ENCODE results near the gene TMEM35B.
"Not testable (repeated sequence)": the region's sequence is repeated elsewhere in the genome, so short reads cannot be mapped to it uniquely, and the experiment has no call there.

TMEM35B gene

GRCh38 chr1:34973326-34973725 is 11.8 kb downstream of the TMEM35B start:
- no peak overlapping the region for H3K4me3 ChIP-seq (ENCODE audit: low read depth, low read length)
- no peak for TF ChIP-seq CTCF (IDR thresholded peaks at IDR 0.05; ENCODE audit: low read depth, low read length, missing control alignments)
- in situ Hi-C loops (cut with HindIII; ENCODE audit: low sequenced_read_pairs), result no loop called here
- no peak for DNase-seq (ENCODE audit: low read depth)

DNA sequence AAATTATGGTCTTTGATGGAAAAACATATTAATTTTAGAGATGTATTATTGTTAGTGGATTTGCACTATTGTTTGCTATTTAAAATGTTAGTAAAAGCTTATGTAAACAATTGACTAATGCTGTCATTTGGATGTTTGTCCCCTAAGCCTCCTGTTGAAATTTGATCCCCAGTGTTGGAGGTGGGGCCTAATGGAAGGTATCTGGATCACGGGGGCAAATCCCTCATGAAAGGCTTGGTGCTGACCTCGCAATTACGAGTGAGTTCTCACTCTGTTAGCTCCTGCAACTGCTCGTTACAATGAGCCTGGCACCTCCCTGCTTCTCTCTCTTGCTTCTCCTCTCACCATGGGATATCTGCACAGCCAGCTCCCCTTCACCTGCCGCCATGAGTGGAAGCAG is 14.3 kb downstream of the TMEM35B start:
- DNase-seq (ENCODE audit: low read depth), result no peak
- in situ Hi-C loops (cut with HindIII; ENCODE audit: low sequenced_read_pairs), result no loop called here
- TF ChIP-seq CTCF (IDR thresholded peaks at IDR 0.05; ENCODE audit: low read depth, low read length, missing control alignments), result no peak
- no peak overlapping the region for H3K4me3 ChIP-seq (ENCODE audit: low read depth, low read length)

DNA sequence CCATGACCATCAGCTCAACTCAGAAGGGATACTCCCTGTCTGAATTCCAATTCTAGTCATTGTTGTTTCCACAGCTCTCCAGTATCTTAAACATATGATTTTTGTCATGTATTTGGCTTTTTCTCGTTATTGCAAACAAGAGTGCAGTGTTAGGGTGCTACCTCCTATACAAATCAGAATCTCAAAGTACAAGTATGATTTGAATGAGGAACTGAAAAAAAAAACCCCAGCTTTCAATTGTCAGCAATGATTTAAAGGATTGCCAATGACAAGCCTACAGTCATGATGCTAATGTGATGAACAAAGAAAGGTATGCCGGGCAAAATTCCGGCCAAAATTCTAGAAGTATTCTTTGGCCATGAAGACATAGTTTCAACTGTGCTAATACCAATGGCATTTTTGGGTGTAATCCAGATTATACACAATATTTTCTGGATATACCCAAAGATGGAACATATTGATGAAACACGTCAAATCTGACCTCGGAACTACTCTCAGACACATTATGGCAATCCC is 14.9 kb downstream of the TMEM35B start:
- TF ChIP-seq CTCF (IDR thresholded peaks at IDR 0.05; ENCODE audit: low read depth, low read length, missing control alignments), result no peak
- no peak for DNase-seq (ENCODE audit: low read depth)
- in situ Hi-C loops (cut with HindIII; ENCODE audit: low sequenced_read_pairs), result no loop called here
- H3K4me3 ChIP-seq (ENCODE audit: low read depth, low read length), result no peak overlapping the region

- in situ Hi-C loops (cut with HindIII; ENCODE audit: low sequenced_read_pairs); H3K4me3 ChIP-seq (ENCODE audit: low read depth, low read length); DNase-seq (ENCODE audit: low read depth): not testable (repeated sequence)
Observed at GRCh38 chr1:34968297-34968696, 16.9 kb downstream of the TMEM35B start.

DNA sequence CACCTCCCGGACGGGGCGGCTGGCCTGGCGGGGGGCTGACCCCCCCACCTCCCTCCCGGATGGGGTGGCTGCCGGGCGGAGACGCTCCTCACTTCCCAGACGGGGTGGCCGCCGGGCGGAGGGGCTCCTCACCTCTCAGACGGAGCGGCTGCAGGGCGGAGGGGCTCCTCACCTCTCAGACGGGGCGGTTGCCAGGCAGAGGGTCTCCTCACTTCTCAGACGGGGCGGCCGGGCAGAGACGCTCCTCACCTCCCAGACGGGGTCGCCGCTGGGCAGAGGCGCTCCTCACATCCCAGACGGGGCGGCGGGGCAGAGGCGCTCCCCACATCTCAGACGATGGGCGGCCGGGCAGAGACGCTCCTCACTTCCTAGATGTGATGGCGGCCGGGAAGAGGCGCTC is 17.5 kb downstream of the TMEM35B start:
- H3K4me3 ChIP-seq (ENCODE audit: low read depth, low read length); in situ Hi-C loops (cut with HindIII; ENCODE audit: low sequenced_read_pairs); DNase-seq (ENCODE audit: low read depth): not testable (repeated sequence)

- in situ Hi-C loops (cut with HindIII; ENCODE audit: low sequenced_read_pairs), result no loop called here
- H3K4me3 ChIP-seq (ENCODE audit: low read depth, low read length), result no peak overlapping the region
- no peak for DNase-seq (ENCODE audit: low read depth)
- no peak for TF ChIP-seq CTCF (IDR thresholded peaks at IDR 0.05; ENCODE audit: low read depth, low read length, missing control alignments)
Observed at GRCh38 chr1:34965597-34965996, 19.6 kb downstream of the TMEM35B start.

- DNase-seq (ENCODE audit: low read depth), result no peak
- TF ChIP-seq CTCF (IDR thresholded peaks at IDR 0.05; ENCODE audit: low read depth, low read length, missing control alignments), result no peak
- H3K4me3 ChIP-seq (ENCODE audit: low read depth, low read length), result no peak overlapping the region
- in situ Hi-C loops (cut with HindIII; ENCODE audit: low sequenced_read_pairs), result no loop called here
Observed at GRCh38 chr1:34950428-34950827, 34.7 kb downstream of the TMEM35B start.

GRCh38 chr1:34948739-34949138 is 36.4 kb downstream of the TMEM35B start:
- H3K4me3 ChIP-seq (ENCODE audit: low read depth, low read length); in situ Hi-C loops (cut with HindIII; ENCODE audit: low sequenced_read_pairs); DNase-seq (ENCODE audit: low read depth): not testable (repeated sequence)

GRCh38 chr1:34947641-34948314 is 37.4 kb downstream of the TMEM35B start:
- DNase-seq (ENCODE audit: low read depth); H3K4me3 ChIP-seq (ENCODE audit: low read depth, low read length); in situ Hi-C loops (cut with HindIII; ENCODE audit: low sequenced_read_pairs): not testable (repeated sequence)

All from astrocyte of the cerebellum (primary cell).